GM21423 (cell line): ENCODE measurements around the gene EEIG2.
A peak's percentile ranks its signal among the peaks of the same experiment; 100 is the strongest.
"Not testable (repeated sequence)": the region's sequence is repeated elsewhere in the genome, so short reads cannot be mapped to it uniquely, and the experiment has no call there.

ENCODE experiments used
- ATAC-seq: cut with Tn5 transposase; IDR thresholded peaks from one replicate; pipeline ENCODE4 v1.9.1; 2021; ENCODE audit warnings: mild to moderate bottlenecking, moderate library complexity; ENCODE audit not compliant: unreplicated experiment

The EEIG2 gene

GRCh38 chr1:108541861-108542260 is 18.0 kb upstream of the EEIG2 start:
- no peak for ATAC-seq

- not testable (repeated sequence) for ATAC-seq
These were observed 12.4 kb upstream of the EEIG2 start for GRCh38 chr1:108547493-108547892.

- peak; percentile 89 for ATAC-seq
These were observed 8.6 kb upstream of the EEIG2 start for GRCh38 chr1:108551137-108551862.

DNA sequence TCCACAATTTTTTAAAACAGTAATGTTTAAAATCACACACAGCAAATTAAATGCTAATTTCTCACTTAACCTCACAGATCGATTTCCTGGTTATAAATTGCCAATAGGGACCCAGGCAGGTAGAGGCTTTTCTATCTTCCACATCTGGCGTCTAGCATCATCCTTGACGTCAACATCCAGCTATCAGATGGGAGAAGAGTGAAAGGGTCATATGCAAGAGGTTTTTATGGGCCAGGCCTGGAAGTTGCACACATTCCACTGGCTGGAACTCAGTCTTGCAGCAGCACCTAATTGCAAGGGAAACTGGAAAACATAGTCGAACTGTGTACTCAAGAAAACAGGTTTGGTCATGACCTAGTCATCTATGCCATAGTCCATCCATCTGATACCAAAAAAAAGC is 6.0 kb upstream of the EEIG2 start:
- ATAC-seq = no peak

- ATAC-seq = no peak
These were observed 5.0 kb upstream of the EEIG2 start for GRCh38 chr1:108554682-108555427.

DNA sequence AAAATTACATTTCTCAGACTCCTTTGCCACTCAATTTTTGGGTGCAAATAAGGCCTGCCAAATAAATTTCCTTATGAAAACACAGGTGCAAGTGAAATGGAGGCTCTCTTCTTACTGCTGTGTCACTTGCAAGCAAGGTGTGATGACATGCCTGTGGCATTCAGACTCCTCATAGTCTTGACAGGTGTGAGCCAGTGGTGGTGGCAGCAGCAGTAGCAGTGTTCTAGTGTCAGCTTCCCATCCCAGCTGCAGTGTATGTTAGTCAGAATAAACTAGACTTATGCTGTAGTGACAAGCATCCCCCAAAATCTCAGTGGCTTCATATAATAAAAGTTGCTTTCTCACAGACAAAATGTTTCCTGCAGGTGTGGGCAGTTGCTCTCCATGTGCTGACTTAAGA is 3.8 kb upstream of the EEIG2 start:
- no peak for ATAC-seq

DNA sequence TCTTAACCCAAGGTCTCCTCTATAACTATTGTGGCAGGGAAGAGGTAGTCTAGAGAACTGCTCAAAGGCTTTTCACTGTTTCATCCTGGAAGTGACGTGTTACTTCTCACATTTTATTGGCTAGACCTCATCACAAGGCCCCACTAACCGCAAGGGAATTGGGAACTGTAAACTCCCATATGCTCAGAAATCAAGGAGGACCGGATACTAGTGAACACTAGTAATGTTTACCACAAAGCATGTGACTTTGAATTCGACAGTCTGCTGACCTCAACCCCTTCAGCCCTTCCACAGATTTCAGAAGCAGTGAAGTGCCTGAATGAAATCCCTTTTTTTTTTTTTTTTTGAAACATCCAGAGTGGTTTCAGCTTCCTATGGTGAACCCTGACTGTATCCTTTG is 3.4 kb upstream of the EEIG2 start:
- ATAC-seq = no peak

- peak; percentile 34 for ATAC-seq
These were observed 2.6 kb upstream of the EEIG2 start for GRCh38 chr1:108557296-108557695.

DNA sequence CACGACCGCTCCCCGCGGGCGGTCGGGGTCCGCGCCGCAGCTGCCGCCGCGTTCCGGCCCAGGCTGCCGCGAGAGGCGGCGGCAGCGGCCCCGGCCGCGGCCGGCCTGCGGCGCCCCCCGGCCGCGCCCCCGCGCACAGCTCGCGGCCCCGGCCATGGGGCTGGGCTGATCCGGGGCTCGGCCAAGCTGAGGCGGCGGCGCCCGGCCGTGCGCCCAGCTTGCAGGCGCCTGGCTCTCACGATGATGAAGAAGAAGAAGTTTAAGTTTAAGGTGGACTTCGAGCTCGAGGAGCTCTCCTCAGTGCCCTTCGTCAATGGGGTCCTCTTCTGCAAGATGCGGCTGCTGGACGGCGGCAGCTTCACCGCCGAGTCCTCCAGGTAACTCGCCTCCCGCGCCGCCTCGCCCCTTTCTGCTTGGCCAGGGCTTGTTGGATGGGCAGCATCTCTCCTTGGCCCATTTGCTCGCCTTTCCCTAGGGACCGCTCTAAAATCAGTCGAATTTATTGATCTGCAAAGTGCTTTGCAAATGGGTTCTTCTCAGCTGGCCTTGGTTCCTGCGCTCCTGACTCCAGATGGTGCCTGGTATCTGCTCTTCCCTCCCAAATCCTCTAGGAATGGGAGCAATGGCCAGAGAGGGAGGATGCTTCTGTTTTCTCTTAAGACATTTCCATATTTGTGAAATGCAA is 431 bp downstream of the EEIG2 start:
- peak; percentile 31 for ATAC-seq

DNA sequence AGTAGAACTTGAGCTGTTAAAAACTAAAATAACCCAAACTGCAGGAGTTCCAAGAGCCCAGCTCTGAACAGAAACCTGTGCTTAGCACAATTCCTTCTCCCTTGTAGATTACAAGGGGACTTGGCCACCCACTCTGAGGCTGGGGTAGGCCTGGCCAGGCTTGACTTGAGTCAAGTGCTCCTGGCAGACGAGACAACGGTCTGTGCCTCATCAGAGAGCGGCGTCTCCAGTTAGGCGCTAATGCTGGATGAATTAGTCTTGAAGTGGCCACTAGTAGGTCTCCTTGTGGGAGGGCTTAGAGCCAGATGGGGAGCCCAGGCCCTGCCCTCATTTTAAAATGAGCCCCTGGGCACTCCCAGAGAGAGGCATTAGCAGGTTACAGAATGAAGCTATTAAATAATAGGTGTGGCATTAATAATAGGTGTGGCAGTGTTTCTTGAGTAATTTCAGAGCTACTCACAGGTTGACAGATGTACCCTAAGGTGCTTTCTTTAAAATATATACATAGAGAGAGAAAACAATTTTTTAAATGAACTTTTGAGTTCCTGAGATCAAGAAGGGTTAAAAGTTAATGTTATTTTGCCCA is 1.1 kb downstream of the EEIG2 start:
- ATAC-seq = peak; percentile 34

GRCh38 chr1:108561689-108562326 is 1.9 kb downstream of the EEIG2 start:
- ATAC-seq = peak; percentile 37

DNA sequence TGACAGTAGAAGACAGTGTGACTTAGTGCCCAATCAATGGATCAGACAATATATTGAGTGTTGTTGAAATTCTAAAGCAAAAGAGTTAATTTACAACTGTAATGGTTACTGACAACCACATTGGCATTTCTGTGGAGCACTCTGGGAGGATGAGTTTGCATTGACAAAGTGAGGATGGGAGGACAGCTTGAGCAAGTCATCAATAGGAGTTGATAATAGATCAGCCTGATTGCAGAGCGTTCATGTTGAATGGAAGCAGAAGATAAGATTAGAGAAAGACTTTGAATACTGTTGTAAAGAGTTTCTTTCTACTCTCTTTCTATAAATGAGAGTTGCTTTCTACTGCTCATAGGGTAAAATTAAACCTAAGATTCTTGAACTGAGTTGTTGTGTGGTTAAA is 3.9 kb downstream of the EEIG2 start:
- no peak for ATAC-seq

GRCh38 chr1:108565081-108565480 is 5.2 kb downstream of the EEIG2 start:
- ATAC-seq = no peak

GRCh38 chr1:108565512-108565911 is 5.6 kb downstream of the EEIG2 start:
- no peak for ATAC-seq

DNA sequence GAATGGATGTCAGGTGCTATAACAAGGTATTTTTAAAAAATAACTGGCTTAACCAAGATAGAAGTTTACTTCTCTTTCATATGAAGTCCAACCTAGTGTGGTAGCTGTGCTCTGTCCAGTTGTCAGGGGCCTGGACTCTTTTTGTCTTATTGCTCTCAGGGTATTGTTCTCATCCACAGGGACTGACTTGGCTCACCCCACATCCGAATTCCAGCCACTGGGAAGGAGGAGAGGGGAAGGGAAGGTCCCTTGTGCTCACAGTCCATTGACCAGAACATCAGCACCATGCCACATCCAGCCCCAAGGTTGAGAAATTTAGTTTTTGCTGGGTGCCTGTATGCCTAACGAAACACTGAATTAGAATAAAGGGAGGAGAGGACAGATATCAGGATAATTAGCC is 8.7 kb downstream of the EEIG2 start:
- no peak for ATAC-seq

- no peak for ATAC-seq
These were observed 9.3 kb downstream of the EEIG2 start for GRCh38 chr1:108569097-108569728.

DNA sequence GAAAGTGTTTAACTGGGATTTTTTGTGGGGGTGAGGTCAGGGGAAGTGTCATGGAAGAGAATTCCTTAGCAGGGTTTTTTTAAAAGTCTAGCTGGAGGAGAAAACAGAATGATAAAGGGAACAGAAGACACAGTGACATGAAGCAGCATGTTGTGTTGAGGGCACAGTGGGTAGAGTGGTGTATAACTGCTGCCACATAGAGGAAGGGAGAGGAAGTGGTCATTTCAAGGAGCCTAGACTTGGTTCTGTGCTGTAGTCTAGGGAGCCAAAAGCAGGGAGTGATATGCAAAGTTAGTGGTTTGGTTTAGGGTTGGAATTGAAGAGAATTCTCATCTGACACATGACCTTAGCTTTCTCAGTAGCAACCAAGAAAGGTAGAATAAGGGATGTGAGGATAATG is 10.2 kb downstream of the EEIG2 start:
- peak; percentile 98 for ATAC-seq

- no peak for ATAC-seq
These were observed 11.1 kb downstream of the EEIG2 start for GRCh38 chr1:108570998-108571401.

- no peak for ATAC-seq
These were observed 12.3 kb downstream of the EEIG2 start for GRCh38 chr1:108572182-108572581.

DNA sequence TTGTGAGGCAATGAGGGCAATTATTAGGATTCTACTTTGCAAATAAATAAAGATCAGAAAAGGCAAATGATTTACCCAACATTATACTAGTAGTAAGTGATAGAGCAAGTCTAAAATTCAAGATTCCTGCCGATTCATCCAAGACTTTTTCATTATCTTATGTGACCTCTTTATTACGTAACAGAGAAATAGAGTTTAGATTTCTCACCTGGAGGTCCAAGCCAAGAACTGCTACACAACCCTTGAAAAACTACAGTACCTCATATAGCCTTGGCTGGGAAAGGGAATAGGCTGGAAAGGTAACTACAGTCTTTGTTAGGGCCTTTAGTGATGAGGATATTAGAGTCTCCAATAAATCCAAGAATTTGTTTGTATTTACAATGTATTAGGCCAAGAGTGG is 13.3 kb downstream of the EEIG2 start:
- ATAC-seq = no peak

DNA sequence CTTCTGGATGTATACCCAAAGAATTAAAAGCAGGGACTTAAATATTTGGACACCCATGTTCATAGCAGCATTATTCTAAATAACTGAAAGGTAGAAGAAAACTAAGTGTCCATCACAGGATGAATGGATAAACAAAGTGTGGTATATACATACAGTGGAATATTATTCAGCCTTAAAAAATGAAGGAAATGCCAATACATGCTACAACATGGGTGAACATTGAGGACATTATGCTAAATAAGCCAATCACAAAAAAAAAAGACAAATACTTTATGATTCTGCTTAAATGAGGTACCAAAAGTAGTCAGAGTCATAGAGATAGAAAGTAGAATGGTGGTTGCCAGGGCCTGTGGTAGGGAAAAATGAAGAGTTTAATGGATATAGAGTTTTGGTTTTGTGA is 14.1 kb downstream of the EEIG2 start:
- ATAC-seq = no peak
